NK-92 (cell line): ENCODE measurements around the gene MTERF4.
"Not testable (repeated sequence)": the region's sequence is repeated elsewhere in the genome, so short reads cannot be mapped to it uniquely, and the experiment has no call there.

ENCODE experiments used
- DNase-seq: peaks from one replicate; lab custom pipeline; 2025; ENCODE audit not compliant: unreplicated experiment; lab: John Stamatoyannopoulos, UW

The MTERF4 gene

DNA sequence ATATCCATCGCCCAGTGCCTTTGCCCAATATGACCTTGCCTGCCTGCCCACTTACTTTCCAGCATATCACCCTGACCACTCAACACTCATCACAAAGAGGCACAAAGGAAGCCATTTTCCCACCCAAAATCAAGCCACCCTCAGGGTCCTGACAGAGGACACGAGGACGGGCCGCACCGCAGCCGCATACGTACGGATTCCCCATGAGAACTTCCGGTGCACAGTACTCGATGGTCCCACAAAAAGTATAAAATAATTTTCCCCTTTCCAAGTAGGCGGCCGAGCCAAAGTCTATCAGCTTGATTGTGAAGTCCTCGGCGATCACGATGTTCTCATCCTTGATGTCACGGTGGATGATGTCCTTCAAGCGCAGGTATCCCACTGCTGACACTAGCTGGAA lies 10.0 kb upstream of the MTERF4 start:
- DNase-seq, result no peak

DNA sequence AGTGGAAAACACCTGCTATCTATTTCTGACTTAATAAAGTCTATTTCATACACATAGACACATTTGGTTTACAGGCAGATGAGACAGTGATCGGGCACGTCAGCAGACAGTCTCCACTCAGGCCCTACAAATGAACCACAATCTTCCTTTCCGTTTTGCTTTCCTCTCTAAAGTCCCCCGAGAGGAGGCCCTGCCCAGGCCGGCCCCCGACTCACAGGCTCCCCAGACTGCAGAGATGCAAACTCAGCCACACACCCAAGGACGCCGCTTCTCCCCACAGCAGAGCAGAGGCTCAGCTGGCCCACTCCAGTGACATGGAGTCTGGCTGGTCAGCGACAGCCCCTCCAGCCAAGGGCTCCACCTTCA lies 9.3 kb upstream of the MTERF4 start:
- DNase-seq, result no peak

DNA sequence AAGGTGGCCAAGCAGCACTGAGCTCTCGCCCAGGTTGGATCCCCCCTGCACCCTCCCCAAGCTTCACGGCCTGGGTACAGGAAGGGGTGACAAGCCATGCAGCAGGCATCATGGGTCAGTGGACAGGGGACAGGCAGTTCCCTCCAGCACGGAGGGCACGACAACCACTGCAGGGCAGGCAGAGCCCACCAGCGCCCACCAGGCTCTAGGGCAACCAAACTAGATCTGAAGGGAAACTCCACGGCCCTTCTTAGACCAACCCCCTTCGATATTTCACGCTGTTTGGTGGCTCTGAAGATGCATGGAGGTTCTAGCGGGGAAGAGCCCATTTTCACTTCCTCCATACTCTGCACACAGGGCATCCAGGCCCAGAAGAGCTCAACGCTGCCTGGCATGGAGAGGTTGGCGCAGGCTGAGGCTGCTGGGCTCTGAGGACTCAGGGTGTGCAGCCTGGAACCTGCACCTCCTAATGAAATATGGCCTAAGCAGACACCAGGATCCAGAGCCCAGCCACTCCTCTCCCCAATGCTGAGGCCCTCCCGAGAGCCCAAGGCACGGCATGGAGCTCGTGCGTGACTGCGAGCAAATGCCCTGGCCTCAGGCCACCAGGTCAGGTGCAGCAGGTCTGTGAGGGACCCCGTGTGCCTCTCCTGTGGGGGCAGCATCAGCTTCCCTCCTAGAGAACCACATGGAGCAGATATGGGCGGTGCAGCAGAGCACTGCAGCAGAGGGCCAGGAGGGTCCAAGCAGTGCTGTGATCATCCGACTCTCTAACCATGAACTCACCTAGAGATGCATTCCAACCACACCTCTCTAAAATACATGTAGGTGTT lies 8.7 kb upstream of the MTERF4 start:
- no peak for DNase-seq

- DNase-seq, result no peak
Measured at GRCh38 chr2:241110089-241110606, 8.1 kb upstream of the MTERF4 start.

DNA sequence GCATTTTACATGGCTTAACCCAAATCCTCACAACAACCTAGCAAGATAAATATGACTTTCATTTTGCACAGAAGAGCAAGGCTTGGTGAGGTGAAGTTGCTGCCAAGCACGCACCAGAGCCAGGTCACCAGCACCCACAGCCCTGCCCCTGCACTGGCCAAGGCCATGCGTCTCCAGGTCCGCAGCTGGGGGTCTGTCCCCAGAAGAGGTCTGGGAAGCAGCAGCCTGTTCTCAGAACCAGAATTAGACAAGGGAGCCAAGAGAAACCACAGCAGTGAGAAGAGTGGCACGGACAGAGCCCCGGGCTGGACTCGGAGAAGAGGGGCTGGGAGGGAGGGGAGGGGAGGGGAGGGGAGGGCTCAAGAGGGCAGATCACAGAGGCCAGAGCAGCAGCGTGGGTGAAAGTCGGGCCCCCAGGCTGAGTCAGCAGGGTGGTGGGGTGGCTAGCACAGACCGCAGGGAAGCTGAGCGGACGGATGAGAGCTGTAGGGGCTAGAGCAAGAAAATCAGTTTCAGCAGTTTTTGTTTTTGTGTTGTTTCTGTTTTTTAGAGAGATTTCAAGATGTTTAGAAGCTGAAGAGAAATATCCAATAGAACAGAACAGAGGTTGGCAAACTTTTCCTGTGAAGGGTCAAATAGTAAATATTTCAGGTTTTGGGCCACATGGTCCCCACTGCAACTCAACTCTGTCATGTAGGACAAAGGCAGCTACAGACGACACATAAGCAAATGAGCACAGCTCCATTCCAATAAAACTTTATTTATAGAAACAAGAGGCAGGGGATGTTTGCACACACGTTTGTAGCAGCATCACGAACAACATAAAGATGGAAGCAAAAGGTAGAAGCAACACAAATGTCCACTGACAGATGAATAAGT lies 7.4 kb upstream of the MTERF4 start:
- DNase-seq, result no peak

- no peak for DNase-seq
Measured at GRCh38 chr2:241108271-241109209, 6.5 kb upstream of the MTERF4 start.

- DNase-seq, result no peak
Measured at GRCh38 chr2:241107031-241107783, 5.1 kb upstream of the MTERF4 start.

GRCh38 chr2:241105641-241106040 lies 3.6 kb upstream of the MTERF4 start:
- no peak for DNase-seq

GRCh38 chr2:241104611-241105010 lies 2.5 kb upstream of the MTERF4 start:
- not testable (repeated sequence) for DNase-seq

DNA sequence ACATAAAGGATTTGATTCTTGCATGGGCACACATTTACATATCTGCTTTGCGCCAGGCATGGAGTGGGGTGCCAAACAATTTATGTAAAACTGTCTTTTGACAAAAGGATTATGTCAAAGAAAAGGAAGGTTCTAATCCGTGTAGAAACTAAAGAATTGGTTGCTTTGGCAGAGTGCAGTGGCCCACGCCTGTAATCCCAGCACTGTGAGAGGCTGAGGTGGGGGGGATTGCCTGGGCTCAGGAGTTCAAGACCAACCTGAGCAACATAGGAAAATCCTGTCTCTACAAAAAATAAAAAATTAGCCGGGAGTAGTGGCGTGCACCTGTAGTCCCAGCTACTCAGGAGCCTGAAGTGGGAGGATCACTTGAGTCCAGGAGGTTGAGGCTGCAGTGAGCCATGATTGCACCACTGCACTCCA lies 1.1 kb upstream of the MTERF4 start:
- no peak for DNase-seq

DNA sequence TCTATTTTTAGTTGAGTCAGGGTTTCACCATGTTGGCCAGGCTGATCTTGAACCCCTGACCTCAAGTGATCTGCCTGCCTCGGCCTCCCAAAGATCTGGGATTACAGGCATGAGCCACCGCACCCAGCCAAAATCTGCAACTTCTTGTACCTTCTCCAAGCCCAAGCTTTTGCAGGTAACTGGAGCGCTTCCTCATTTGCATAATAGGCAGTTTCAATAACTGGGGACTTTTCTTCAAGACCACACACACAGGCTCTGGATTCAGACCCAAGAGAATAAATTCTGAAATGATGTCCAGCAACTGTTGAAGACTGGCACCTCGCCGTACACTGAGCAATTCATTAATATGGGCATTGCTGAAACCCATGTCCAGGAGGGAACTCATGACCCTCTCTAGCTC lies 2.8 kb downstream of the MTERF4 start:
- DNase-seq, result no peak

GRCh38 chr2:241096979-241097378 lies 5.1 kb downstream of the MTERF4 start:
- no peak for DNase-seq

DNA sequence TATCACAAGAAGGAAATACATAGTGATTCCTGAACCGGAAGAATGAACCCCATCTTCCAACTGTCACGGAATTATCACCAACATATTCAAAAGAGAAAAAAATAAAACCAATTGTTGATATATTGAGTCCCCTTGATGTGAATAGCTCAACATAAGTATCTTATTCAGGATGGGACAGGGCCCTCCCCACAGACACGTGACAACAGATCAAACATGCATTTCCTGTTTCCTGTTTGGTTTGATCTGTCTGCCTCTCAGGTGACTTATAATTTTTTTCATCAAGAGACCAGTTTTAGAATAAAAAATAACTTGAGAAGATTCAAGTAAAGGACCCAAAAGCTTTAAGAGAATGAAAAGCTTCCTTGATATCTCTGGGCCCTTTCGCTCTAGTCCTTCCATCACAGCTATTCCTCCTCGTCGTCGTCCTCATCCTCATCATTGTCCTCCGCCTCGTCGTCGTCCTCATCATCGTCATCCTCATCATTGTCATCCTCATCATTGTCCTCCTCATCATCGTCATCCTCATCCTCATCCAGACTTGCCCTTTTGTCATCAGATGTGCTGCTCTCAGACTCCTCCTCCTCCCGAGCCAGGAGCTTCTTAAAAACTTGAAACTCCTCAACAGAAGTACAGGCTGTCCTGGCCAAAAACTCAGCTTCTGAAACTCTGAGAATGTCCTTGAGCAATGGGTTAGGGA lies 6.3 kb downstream of the MTERF4 start:
- DNase-seq, result no peak

DNA sequence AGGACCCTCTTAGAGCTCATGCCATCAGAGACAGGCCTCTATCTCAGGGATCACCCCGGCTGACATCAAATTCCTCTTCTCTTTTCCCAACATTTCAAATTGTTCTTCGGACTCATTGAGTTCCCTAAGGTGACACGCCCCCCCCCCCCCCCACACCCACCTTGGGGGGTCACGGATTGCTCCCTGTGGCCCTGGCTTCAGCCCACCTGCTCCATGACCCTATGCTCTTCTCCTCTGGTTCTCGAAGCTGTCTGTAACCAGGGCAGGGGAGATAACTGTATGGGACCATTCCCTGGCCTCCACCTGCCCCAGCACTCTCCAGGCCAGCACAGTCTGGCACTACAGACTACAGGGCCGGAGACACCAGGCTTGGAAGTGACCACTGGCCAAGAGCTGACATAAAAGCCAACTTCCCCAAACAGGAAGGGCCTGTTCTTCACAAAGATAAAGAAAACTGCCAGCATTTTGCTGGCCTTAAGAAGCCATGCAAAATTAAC lies 7.1 kb downstream of the MTERF4 start:
- DNase-seq, result no peak

GRCh38 chr2:241094172-241094571 lies 7.9 kb downstream of the MTERF4 start:
- no peak for DNase-seq

GRCh38 chr2:241093133-241093781 lies 8.8 kb downstream of the MTERF4 start:
- not testable (repeated sequence) for DNase-seq

DNA sequence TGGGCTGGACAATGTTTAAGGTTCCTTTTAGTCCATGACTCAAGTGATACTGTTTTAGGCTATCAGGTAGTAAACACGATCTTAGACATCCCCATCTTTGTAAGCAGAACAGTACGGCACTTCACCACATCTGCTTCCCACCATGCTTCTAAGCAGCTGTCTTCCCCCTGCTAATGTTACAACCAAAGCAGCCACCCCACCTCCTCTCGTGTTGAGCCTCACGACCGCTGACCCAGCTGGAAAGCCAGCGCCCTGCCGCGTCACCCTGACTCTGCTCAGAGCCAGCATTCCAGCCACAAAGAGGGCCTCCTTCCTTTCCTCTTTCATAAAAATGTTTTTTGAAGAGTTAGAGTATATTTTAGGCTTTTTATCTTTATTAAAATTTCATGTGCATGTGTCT lies 9.4 kb downstream of the MTERF4 start:
- DNase-seq, result no peak

DNA sequence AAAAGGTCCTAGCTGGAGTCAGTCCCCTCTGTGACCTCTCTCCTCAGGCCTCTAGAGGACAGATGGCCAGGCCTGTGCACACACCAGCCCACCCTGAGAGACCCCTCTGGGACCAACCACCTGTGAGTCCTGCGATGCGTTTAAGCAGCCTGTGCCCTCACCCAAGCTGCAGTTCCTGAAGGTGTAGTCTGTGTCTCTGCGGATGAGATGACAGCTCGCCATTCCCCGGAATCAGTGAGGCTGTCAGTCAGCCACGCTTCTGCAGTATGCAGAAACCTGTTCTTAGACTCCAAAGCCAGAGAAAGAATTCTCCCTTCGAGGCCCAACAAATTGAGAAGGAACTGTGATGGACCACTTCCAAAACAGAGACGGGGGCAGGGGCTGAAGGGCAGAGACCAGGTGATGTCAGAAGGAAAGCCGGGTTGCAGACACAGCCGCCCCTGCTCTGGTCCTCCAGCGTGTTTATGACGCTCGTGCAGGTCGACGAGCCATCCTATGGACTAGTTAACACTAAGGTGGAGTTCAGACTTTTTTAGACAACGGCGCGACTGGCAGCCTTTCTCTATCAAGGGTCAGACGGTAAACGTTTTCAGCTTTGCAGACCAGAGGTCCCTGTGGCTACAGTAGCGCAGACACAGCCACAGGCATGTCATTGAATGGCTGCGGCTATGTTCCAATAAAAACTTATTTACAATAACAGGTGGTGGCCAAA lies 10.2 kb downstream of the MTERF4 start:
- no peak for DNase-seq
